Panc1 (cell line): ENCODE data around the gene HSPBP1. TPM values are rescaled to one million over a fixed set of nuclear protein-coding genes. Genes with fewer than 3 reads are reported as not detected.

Source experiments
- ATAC-seq: fragments of 200-7000 bp; cut with Tn5 transposase; 2 replicates; pipeline ENCODE4 v1.9.1; 2020; ENCODE audit warnings: mild to moderate bottlenecking, moderate library complexity
- BruUV-seq: library from RNA; stranded (reverse); fragments of 400-500 nt; replicated peaks from 2 replicates; lab custom pipeline; 2021; lab: Mats Ljungman, UMichigan
- CTCF ChIA-PET: fragments of 300-600 bp; sonication (Branson Sonifier 250); formaldehyde crosslinking; loops from one replicate; lab custom pipeline; 2022; ENCODE audit warnings: antibody characterized with exemption; lab: Charles Lee
- POLR2A ChIA-PET: fragments of 300-600 bp; sonication (Branson Sonifier 250); formaldehyde crosslinking; loops from one replicate; lab custom pipeline; 2022; ENCODE audit warnings: antibody characterized with exemption; lab: Charles Lee
- DNase-seq: peaks from one replicate; pipeline ENCODE4 v3.0.0-alpha.2; 2010; ENCODE audit warnings: low read depth, low spot score
- H3K27ac ChIP-seq: 2 replicates; pipeline ENCODE4 v1.5.1; 2011; ENCODE audit warnings: mild to moderate bottlenecking, low read length, inconsistent platforms
- H3K27me3 ChIP-seq: fragments of 200-500 bp; sonication (Bioruptor generic); 2 replicates; pipeline ENCODE4 v1.6.0; 2014; ENCODE audit warnings: low read length, inconsistent platforms; ENCODE audit not compliant: control insufficient read depth, insufficient read depth
- H3K36me3 ChIP-seq: fragments of 200-500 bp; sonication (Bioruptor generic); 2 replicates; pipeline ENCODE4 v1.5.1; 2014; ENCODE audit warnings: inconsistent platforms, mild to moderate bottlenecking, low read length, moderate library complexity; ENCODE audit not compliant: control insufficient read depth, insufficient read depth
- H3K4me1 ChIP-seq: 2 replicates; pipeline ENCODE4 v1.5.1; 2011; ENCODE audit warnings: inconsistent platforms, mild to moderate bottlenecking, low read length, moderate library complexity; ENCODE audit not compliant: control insufficient read depth, insufficient read depth
- H3K4me3 ChIP-seq, 2 experiments: 2 replicates each; pipeline ENCODE4 v1.5.1; 2011 to 2012; ENCODE audit warnings: low read depth in 2 of 2, low read length in 2 of 2, mild to moderate bottlenecking in 2 of 2, inconsistent platforms in 1 of 2, moderate library complexity in 1 of 2
- H3K9me3 ChIP-seq: fragments of 200-500 bp; sonication (Bioruptor generic); 2 replicates; pipeline ENCODE4 v1.5.1; 2014; ENCODE audit warnings: low read depth, mild to moderate bottlenecking, inconsistent platforms, low read length, moderate library complexity; ENCODE audit not compliant: control insufficient read depth, insufficient read depth
- POLR2AphosphoS5 ChIP-seq: IDR thresholded peaks from 2 replicates; pipeline ENCODE4 v1.6.1; 2012; ENCODE audit warnings: mild to moderate bottlenecking, low read depth, low read length, moderate library complexity
- SIN3A ChIP-seq: IDR thresholded peaks from 2 replicates; pipeline ENCODE4 v1.6.1; 2012; ENCODE audit warnings: low read depth, mild to moderate bottlenecking, low read length, moderate library complexity, borderline replicate concordance; ENCODE audit not compliant: insufficient read depth
- TCF7L2 ChIP-seq: IDR thresholded peaks from 2 replicates; pipeline ENCODE4 v1.6.1; 2011; ENCODE audit warnings: mild to moderate bottlenecking, low read depth, low read length, inconsistent platforms
- in situ Hi-C: cut with HindIII; loops from 2 replicates; pipeline ENCODE4 v1.10.0; 2016; ENCODE audit warnings: low sequenced_read_pairs, low pct_unique_long_range_greater_than_20kb
- intact Hi-C: fragments of 100-400 bp; cut with micrococcal nuclease; formaldehyde crosslinking; loops from one replicate; pipeline ENCODE4 v1.10.0; 2022; ENCODE audit not compliant: unreplicated experiment
- total RNA-seq: library from RNA; stranded (reverse); gene quantifications from one replicate; pipeline ENCODE4 v1.2.1, GENCODE V29; 2021; ENCODE audit not compliant: unreplicated experiment
- TF ChIP-seq, protein P1 (sequence below), 2 experiments: IDR thresholded peaks; 2 replicates each; pipeline ENCODE4 v1.6.1; 2011 to 2012; ENCODE audit warnings: low read depth in 2 of 2, control low read depth in 1 of 2, low read length in 1 of 2, mild to moderate bottlenecking in 1 of 2, moderate library complexity in 1 of 2; ENCODE audit not compliant: insufficient read depth in 1 of 2
- TF ChIP-seq, protein P2 (sequence below): fragments of 450-650 bp; IDR thresholded peaks from 2 replicates; pipeline ENCODE4 v1.5.1; 2017; ENCODE audit warnings: mild to moderate bottlenecking

HSPBP1 gene
- total RNA-seq, 1 experiment from 2014 or later = 84.2 TPM

DNA sequence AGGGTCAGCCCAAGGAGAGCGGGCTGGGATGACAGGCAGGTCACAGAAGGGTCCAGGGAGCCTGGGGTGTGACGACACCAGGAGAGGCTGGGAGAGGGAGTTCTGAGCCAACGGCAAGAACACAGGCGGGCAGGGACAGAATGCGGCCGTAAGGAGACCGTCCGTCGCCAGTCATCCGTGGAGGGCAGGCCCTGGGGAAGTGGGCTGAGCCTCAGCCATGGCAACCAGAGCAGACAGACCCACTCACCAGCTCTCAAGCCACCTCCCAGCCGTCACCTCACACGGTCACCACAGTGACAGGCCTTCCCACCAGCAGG lies 47.7 kb downstream of the HSPBP1 start:
- intact Hi-C loops (no loop called here), in situ Hi-C loops (no loop called here)
- no peak overlapping the region for H3K4me3 ChIP-seq
- no peaks in the 10 kb centered on the region for H3K9me3 ChIP-seq
- H3K4me1 ChIP-seq = peaks cover 13% of the 10 kb centered on the region; the same call in 1 of the 2 replicates
- CTCF ChIA-PET = no interaction called here
- peaks cover 27% of the 10 kb centered on the region for H3K36me3 ChIP-seq
- no peaks in the 10 kb centered on the region for H3K27me3 ChIP-seq
- no peak for ATAC-seq
- no peak for TF ChIP-seq TCF7L2
- H3K27ac ChIP-seq = no peak overlapping the region
- POLR2A ChIA-PET = interaction anchor here (0.8 kb wide), 1 partner anchor 14 kb away, joined by 9 read pairs; no protein-coding TSS in a partner anchor
- BruUV-seq = no TSS peak
- no peak for DNase-seq

DNA sequence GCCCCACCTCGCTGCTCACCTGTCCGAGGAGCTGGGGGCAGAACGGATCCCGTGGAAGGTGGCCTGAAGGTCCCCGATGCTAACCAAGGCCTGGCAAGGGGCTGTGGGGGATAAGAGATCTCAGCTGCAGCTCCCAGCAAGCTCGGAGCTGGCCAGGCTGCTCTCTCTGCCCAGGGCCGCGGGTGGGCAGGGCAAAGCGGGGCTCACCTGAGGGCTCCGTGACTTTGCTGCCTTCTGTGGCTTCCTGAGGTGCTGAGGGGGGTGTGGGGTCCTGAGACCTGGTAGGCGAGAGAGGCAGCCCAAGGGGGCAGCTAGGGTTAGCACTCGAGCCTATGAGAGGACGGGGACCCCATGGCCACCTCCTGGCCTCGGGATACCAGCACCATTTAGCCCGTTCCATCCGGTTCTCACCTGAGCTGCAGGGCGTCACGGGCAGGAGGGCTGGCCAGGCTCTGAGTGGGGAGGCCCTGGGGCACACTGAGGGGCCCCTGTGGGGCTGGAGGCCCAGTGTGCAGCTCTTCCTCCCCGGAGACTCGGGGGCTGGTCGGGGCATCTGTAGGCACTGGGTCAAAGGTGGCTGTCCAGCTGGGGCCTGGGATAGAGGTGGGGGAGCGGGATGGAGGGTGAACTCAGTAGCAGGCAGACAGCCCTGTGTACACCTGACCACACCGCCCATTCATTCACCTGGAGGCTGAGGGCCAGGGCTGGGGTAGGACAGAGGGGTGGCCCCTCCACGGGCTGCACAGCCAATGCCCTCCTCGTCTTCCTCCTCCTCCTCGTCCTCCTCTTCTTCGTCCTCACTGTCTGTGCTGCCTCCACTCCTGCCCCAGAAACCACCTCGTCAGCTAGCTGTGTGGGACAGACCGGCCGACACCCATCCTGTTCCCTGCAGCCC lies 48.3 kb downstream of the HSPBP1 start:
- H3K4me3 ChIP-seq = no peak overlapping the region
- DNase-seq (no peak), ATAC-seq (no peak)
- H3K9me3 ChIP-seq = no peaks in the 10 kb centered on the region
- TF ChIP-seq, protein P1, sequence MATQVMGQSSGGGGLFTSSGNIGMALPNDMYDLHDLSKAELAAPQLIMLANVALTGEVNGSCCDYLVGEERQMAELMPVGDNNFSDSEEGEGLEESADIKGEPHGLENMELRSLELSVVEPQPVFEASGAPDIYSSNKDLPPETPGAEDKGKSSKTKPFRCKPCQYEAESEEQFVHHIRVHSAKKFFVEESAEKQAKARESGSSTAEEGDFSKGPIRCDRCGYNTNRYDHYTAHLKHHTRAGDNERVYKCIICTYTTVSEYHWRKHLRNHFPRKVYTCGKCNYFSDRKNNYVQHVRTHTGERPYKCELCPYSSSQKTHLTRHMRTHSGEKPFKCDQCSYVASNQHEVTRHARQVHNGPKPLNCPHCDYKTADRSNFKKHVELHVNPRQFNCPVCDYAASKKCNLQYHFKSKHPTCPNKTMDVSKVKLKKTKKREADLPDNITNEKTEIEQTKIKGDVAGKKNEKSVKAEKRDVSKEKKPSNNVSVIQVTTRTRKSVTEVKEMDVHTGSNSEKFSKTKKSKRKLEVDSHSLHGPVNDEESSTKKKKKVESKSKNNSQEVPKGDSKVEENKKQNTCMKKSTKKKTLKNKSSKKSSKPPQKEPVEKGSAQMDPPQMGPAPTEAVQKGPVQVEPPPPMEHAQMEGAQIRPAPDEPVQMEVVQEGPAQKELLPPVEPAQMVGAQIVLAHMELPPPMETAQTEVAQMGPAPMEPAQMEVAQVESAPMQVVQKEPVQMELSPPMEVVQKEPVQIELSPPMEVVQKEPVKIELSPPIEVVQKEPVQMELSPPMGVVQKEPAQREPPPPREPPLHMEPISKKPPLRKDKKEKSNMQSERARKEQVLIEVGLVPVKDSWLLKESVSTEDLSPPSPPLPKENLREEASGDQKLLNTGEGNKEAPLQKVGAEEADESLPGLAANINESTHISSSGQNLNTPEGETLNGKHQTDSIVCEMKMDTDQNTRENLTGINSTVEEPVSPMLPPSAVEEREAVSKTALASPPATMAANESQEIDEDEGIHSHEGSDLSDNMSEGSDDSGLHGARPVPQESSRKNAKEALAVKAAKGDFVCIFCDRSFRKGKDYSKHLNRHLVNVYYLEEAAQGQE (IDR thresholded peaks at IDR 0.05; ENCODE audit: insufficient read depth in 1 of 2, low read depth in 2 of 2, low read length in 1 of 2) = no peak
- TF ChIP-seq, protein P2, sequence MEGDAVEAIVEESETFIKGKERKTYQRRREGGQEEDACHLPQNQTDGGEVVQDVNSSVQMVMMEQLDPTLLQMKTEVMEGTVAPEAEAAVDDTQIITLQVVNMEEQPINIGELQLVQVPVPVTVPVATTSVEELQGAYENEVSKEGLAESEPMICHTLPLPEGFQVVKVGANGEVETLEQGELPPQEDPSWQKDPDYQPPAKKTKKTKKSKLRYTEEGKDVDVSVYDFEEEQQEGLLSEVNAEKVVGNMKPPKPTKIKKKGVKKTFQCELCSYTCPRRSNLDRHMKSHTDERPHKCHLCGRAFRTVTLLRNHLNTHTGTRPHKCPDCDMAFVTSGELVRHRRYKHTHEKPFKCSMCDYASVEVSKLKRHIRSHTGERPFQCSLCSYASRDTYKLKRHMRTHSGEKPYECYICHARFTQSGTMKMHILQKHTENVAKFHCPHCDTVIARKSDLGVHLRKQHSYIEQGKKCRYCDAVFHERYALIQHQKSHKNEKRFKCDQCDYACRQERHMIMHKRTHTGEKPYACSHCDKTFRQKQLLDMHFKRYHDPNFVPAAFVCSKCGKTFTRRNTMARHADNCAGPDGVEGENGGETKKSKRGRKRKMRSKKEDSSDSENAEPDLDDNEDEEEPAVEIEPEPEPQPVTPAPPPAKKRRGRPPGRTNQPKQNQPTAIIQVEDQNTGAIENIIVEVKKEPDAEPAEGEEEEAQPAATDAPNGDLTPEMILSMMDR = no peak
- TF ChIP-seq SIN3A (no peak), POLR2AphosphoS5 (no peak), TCF7L2 (no peak)
- in situ Hi-C loops (no loop called here), intact Hi-C loops (no loop called here)
- H3K27ac ChIP-seq = no peak overlapping the region
- H3K27me3 ChIP-seq = no peaks in the 10 kb centered on the region
- H3K4me1 ChIP-seq = peaks cover 13% of the 10 kb centered on the region; the same call in 1 of the 2 replicates
- H3K36me3 ChIP-seq = peaks cover 25% of the 10 kb centered on the region
- POLR2A ChIA-PET = interaction anchor here (0.8 kb wide), 1 partner anchor 13 kb away, joined by 9 read pairs; no protein-coding TSS in a partner anchor
- CTCF ChIA-PET = interaction anchor here (0.6 kb wide), 1 partner anchor 70 kb away, joined by 3 read pairs; no protein-coding TSS in a partner anchor
- BruUV-seq = no TSS peak

DNA sequence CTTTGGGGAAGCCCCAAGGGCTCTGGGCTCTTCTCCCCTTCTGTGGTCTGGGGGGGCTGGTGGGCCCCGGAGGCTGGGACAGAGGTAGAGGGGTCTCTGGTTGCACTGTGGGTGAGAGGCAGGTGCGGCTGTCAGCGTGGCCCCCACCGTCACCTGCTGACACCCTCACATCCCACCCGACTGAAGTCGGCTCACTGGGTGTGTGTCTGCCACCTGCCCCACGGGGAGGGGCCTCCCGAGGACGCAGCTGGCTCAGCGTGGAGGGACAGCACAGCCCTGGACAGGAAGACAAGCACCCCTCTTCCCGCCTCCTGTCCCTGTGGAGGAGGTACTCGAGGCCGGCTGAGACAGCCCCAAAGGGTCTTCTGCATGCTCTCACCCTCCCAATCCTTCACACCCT lies 49.1 kb downstream of the HSPBP1 start:
- H3K27ac ChIP-seq = no peak overlapping the region
- intact Hi-C loops (no loop called here), in situ Hi-C loops (no loop called here)
- POLR2A ChIA-PET = no interaction called here
- no peak overlapping the region for H3K4me3 ChIP-seq
- DNase-seq (no peak), ATAC-seq (no peak)
- H3K27me3 ChIP-seq = no peaks in the 10 kb centered on the region
- TF ChIP-seq SIN3A (no peak), TCF7L2 (no peak), POLR2AphosphoS5 (no peak)
- TF ChIP-seq, protein P2 = no peak
- TF ChIP-seq, protein P1 (IDR thresholded peaks at IDR 0.05; ENCODE audit: insufficient read depth in 1 of 2, low read depth in 2 of 2, low read length in 1 of 2) = no peak
- CTCF ChIA-PET = no interaction called here
- H3K4me1 ChIP-seq = peaks cover 13% of the 10 kb centered on the region; the same call in 1 of the 2 replicates
- H3K36me3 ChIP-seq = peaks cover 25% of the 10 kb centered on the region
- no TSS peak for BruUV-seq
- no peaks in the 10 kb centered on the region for H3K9me3 ChIP-seq
